ENCODE results near the gene NBAS.

DNA sequence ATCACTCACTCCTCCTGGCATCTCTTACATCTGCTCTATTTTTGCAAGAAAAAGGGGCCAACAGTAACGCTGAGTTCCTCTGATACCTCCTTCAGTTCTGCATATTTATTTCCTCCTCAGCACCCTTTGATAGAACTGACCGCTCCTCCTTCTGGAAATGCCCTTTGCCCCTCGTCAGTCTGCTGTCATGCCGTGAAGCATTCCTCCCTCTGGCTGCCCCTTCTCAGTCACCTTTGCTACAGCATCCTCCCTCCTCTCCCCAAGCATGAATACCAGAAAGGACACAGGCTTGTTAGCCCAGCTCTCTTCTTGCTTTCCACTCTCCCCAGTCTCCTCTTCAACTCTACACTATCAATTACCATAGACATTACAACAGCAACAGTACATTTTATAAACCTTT is 135.4 kb downstream of the NBAS start:
- TF ChIP-seq, protein P1, sequence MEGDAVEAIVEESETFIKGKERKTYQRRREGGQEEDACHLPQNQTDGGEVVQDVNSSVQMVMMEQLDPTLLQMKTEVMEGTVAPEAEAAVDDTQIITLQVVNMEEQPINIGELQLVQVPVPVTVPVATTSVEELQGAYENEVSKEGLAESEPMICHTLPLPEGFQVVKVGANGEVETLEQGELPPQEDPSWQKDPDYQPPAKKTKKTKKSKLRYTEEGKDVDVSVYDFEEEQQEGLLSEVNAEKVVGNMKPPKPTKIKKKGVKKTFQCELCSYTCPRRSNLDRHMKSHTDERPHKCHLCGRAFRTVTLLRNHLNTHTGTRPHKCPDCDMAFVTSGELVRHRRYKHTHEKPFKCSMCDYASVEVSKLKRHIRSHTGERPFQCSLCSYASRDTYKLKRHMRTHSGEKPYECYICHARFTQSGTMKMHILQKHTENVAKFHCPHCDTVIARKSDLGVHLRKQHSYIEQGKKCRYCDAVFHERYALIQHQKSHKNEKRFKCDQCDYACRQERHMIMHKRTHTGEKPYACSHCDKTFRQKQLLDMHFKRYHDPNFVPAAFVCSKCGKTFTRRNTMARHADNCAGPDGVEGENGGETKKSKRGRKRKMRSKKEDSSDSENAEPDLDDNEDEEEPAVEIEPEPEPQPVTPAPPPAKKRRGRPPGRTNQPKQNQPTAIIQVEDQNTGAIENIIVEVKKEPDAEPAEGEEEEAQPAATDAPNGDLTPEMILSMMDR (IDR thresholded peaks at IDR 0.05) = no peak
- TF ChIP-seq POLR2A (IDR thresholded peaks at IDR 0.05) = no peak
